ENCODE results near the gene ERCC1.
A peak's percentile ranks its signal among the peaks of the same experiment; 100 is the strongest.

GRCh38 chr19:45405435-45406225, 18.1 kb downstream of the ERCC1 start:
- no peak for TF ChIP-seq CTCF (IDR thresholded peaks at IDR 0.05)
- peak in 3 of 4 donors; percentile 29 to 33 (median 33) for TF ChIP-seq POLR2AphosphoS5 (IDR thresholded peaks at IDR 0.05)
- no peak for TF ChIP-seq EP300 (IDR thresholded peaks at IDR 0.05)
